Measurements from ENCODE around the gene FOXP1.

FOXP1 gene

GRCh38 chr3:70914862-70915261, 668.7 kb downstream of the FOXP1 start:
- no peak for DNase-seq (ENCODE audit: low read depth in 2 of 2)

DNA sequence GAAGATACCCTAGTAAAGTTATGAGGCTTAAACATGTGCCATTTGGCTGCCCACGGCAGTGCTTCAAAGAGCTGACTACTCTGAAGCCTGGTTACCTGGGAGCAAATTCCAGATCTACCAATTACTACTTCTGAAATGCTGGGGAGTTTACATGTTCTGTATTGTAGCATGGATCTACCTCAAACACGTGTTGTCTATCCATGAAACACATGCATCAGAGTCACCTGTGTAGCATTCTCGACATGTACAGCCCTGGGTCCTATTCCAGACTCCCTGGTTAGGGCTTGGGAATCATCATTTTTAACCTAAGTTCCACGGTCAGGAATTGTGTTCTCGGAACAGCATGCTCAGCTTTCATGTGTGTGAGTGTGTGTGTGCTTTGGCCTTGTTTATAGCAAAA, 671.8 kb downstream of the FOXP1 start:
- DNase-seq (ENCODE audit: low read depth in 2 of 2) = no peak

GRCh38 chr3:70905491-70905890, 678.0 kb downstream of the FOXP1 start:
- no peak for DNase-seq (ENCODE audit: low read depth in 2 of 2)

Measured in fibroblast of skin of left biceps (primary cell).